MCF 10A (cell line): ENCODE results near the gene MRPS23. TPM values are rescaled to one million over a fixed set of nuclear protein-coding genes. Genes with fewer than 3 reads are reported as not detected.
A peak's percentile ranks its signal among the peaks of the same experiment; 100 is the strongest.

ENCODE experiments used
- Bru-seq: library from RNA; stranded (reverse); fragments of 400-500 nt; gene quantifications from one replicate; lab custom pipeline; 2021; lab: Mats Ljungman, UMichigan
- BruChase-seq, 2 experiments: library from RNA; stranded (reverse); fragments of 400-500 nt; gene quantifications; one replicate each; lab custom pipeline; 2021; lab: Mats Ljungman, UMichigan
- BruUV-seq: library from RNA; stranded (reverse); fragments of 400-500 nt; replicated peaks from 2 replicates; lab custom pipeline; 2021; lab: Mats Ljungman, UMichigan
- CTCF ChIA-PET: fragments of 300-600 bp; sonication (Branson Sonifier 250); formaldehyde crosslinking; extraction: SDS; loops from one replicate; lab custom pipeline; 2021; ENCODE audit warnings: antibody characterized with exemption, inconsistent platforms; lab: Yijun Ruan, JAX
- POLR2A ChIA-PET: fragments of 300-600, 350-650 bp; sonication (Branson Sonifier 250); formaldehyde crosslinking; extraction: SDS; loops from one replicate; lab custom pipeline; 2020; ENCODE audit warnings: antibody characterized with exemption, inconsistent platforms; lab: Yijun Ruan, JAX
- DNase-seq: peaks from one replicate; pipeline ENCODE4 v3.0.0-alpha.2; 2018; ENCODE audit not compliant: unreplicated experiment
- H3K27ac Mint-ChIP-seq: one replicate; pipeline ENCODE4 v1.8.0; 2022; ENCODE audit warnings: mild to moderate bottlenecking, low read depth, mixed read lengths; ENCODE audit not compliant: unreplicated experiment
- H3K27me3 Mint-ChIP-seq: one replicate; pipeline ENCODE4 v1.8.0; 2022; ENCODE audit warnings: mixed read lengths; ENCODE audit not compliant: insufficient read depth, unreplicated experiment
- H3K36me3 Mint-ChIP-seq: one replicate; pipeline ENCODE4 v1.8.0; 2022; ENCODE audit warnings: mild to moderate bottlenecking, moderate library complexity, mixed read lengths; ENCODE audit not compliant: insufficient read depth, unreplicated experiment
- H3K4me1 Mint-ChIP-seq: one replicate; pipeline ENCODE4 v1.8.0; 2022; ENCODE audit warnings: mixed read lengths; ENCODE audit not compliant: insufficient read depth, unreplicated experiment
- H3K4me3 Mint-ChIP-seq: one replicate; pipeline ENCODE4 v1.8.0; 2022; ENCODE audit warnings: mild to moderate bottlenecking, moderate library complexity, mixed read lengths; ENCODE audit not compliant: unreplicated experiment
- H3K9me3 Mint-ChIP-seq: one replicate; pipeline ENCODE4 v1.8.0; 2022; ENCODE audit warnings: mixed read lengths; ENCODE audit not compliant: unreplicated experiment
- intact Hi-C: fragments of 100-400 bp; cut with micrococcal nuclease; formaldehyde crosslinking; loops from 2 replicates; pipeline ENCODE4 v1.14.1; 2022
- long read RNA-seq: library from polyadenylated mRNA; stranded (forward); transcript quantifications from one replicate; pipeline ENCODE4 v2.0.0, GENCODE V29; 2022
- total RNA-seq: library from RNA; stranded (reverse); gene quantifications from 2 replicates; pipeline ENCODE4 v1.2.3, GENCODE V29; 2022
- TF ChIP-seq, protein P1 (sequence below): fragments of 200-600 bp; IDR thresholded peaks from one replicate; pipeline ENCODE4 v1.8.0; 2022; ENCODE audit warnings: antibody characterized with exemption, mild to moderate bottlenecking; ENCODE audit not compliant: unreplicated experiment

MRPS23 gene
- total RNA-seq: 54.1 and 59.3 TPM in 2 replicates
- percentile 76 among the genes with signal in this experiment for Bru-seq, nascent RNA
- BruChase-seq, experiment 1, labeled RNA remaining after a 6-hour chase: percentile 88 among the genes with signal in this experiment
- percentile 81 among the genes with signal in this experiment for BruChase-seq, experiment 2, labeled RNA remaining after a 2-hour chase
- long read RNA-seq, full-length matches to known transcripts: 113 of 125 reads
- long read RNA-seq, partial matches to known transcripts: 2 of 125 reads
- long read RNA-seq, other reads (novel, unspliced or antisense): 10 of 125 reads

DNA sequence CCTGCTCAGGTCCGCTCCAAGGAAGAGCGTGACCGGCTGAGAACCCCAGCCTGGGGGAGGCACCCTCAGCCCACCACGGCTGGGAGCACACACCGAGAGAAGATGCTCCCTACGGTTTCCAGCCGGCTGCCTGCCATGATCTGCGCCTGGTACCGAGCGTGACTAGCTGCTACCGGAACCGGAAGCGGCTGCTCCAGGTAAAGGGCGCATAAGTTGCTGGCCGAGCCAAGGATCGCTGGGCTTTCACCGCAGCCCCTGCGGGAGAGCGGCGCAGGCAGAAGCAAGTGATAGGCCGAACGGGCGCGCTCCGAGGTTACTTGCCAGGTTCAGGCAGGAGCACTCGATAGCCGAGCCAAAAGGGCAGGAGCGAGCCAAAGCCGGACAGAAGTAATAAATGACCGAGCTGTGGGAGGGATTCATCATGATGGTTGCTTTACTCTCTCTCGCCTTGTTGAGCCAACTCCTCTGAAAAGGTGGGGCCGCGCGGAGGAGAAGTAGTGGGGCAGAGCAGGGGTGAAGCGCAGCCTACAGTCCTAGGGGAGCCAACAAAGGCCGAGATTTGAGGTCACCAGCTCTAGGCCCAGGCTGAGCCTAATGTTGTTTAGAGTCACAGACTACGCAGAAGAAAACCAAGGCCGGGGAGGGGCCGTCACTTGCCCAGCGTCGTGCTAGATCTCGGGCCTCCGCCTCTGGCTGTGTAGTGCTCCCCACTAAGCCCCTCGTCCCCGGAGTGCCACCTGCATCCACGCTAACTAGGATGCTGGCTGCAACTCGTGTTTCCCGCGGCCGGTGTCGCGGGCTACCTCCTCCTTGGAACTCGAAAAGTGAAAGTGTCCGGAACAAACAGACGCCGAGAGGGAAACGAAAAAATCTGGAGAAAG, at the start of gene MRPS23:
Gene MRPS23, minus strand, starts transcription at position 171 of the 881 bp plus-strand sequence. Its CDS starts 34 bp downstream, at position 137.
- peak within 1 kb of the TSS; percentile 98 for H3K4me3 Mint-ChIP-seq
- H3K9me3 Mint-ChIP-seq: no peaks in the 10 kb centered on the region
- H3K4me1 Mint-ChIP-seq: peaks cover 38% of the 10 kb centered on the region
- TSS peak; percentile 89 for BruUV-seq
- no peaks in the 10 kb centered on the region for H3K27me3 Mint-ChIP-seq
- intact Hi-C loops: loop anchor here (2.0 to 10.0 kb wide), 2 partner anchors 25 to 235 kb away; partner anchors contain the start of gene DYNLL2
- ChIA-PET CTCF (interaction anchor here (0.6 to 15.7 kb wide), 10 partner anchors 16 to 843 kb away, joined by 3 to 418 read pairs (median 6); partner anchors contain the start of gene VEZF1), POLR2A (interaction anchor here (0.5 to 6.0 kb wide), 39 partner anchors 9 to 1370 kb away, joined by 3 to 53 read pairs (median 5); partner anchors contain the start of genes AKAP1, DYNLL2, GDPD1 and SRSF1)
- peak within 1 kb of the TSS; percentile 98 for H3K27ac Mint-ChIP-seq
- DNase-seq: peak; percentile 98
- TF ChIP-seq, protein P1, sequence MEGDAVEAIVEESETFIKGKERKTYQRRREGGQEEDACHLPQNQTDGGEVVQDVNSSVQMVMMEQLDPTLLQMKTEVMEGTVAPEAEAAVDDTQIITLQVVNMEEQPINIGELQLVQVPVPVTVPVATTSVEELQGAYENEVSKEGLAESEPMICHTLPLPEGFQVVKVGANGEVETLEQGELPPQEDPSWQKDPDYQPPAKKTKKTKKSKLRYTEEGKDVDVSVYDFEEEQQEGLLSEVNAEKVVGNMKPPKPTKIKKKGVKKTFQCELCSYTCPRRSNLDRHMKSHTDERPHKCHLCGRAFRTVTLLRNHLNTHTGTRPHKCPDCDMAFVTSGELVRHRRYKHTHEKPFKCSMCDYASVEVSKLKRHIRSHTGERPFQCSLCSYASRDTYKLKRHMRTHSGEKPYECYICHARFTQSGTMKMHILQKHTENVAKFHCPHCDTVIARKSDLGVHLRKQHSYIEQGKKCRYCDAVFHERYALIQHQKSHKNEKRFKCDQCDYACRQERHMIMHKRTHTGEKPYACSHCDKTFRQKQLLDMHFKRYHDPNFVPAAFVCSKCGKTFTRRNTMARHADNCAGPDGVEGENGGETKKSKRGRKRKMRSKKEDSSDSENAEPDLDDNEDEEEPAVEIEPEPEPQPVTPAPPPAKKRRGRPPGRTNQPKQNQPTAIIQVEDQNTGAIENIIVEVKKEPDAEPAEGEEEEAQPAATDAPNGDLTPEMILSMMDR: no peak
- peaks cover 33% of the 10 kb centered on the region for H3K36me3 Mint-ChIP-seq

DNA sequence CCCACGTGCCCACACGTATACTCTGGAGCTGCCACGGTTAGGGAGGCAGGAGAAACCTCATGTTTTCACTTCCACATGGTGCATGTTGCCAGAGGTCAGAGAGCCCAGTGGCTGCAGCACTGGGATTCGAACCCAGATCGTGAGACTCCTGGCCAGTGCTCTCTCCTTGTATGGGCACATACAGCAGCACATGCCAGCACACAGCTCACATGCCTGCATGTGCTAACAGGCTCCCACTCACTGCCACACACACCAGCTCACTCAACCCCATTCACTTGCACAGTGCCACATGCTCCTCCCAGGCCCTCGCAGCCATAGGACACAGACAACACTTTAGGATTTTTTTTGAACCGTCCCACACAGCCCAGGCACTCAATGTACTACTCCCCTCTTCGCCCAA, 49.5 kb upstream of the MRPS23 start:
- no peaks in the 10 kb centered on the region for H3K9me3 Mint-ChIP-seq
- no peak for DNase-seq
- H3K27me3 Mint-ChIP-seq: no peaks in the 10 kb centered on the region
- ChIA-PET POLR2A (interaction anchor here (0.8 to 7.6 kb wide), 12 partner anchors 8 to 108 kb away, joined by 3 to 102 read pairs (median 6); no protein-coding TSS in a partner anchor), CTCF (interaction anchor here (0.6 to 5.2 kb wide), 12 partner anchors 11 to 213 kb away, joined by 3 to 21 read pairs (median 5); no protein-coding TSS in a partner anchor)
- TF ChIP-seq, protein P1: no peak
- H3K4me1 Mint-ChIP-seq: peaks cover 44% of the 10 kb centered on the region
- no TSS peak for BruUV-seq
- H3K27ac Mint-ChIP-seq: peak overlapping the region; percentile 57
- intact Hi-C loops: no loop called here
- H3K36me3 Mint-ChIP-seq: peaks cover 7% of the 10 kb centered on the region
- H3K4me3 Mint-ChIP-seq: no peak overlapping the region

DNA sequence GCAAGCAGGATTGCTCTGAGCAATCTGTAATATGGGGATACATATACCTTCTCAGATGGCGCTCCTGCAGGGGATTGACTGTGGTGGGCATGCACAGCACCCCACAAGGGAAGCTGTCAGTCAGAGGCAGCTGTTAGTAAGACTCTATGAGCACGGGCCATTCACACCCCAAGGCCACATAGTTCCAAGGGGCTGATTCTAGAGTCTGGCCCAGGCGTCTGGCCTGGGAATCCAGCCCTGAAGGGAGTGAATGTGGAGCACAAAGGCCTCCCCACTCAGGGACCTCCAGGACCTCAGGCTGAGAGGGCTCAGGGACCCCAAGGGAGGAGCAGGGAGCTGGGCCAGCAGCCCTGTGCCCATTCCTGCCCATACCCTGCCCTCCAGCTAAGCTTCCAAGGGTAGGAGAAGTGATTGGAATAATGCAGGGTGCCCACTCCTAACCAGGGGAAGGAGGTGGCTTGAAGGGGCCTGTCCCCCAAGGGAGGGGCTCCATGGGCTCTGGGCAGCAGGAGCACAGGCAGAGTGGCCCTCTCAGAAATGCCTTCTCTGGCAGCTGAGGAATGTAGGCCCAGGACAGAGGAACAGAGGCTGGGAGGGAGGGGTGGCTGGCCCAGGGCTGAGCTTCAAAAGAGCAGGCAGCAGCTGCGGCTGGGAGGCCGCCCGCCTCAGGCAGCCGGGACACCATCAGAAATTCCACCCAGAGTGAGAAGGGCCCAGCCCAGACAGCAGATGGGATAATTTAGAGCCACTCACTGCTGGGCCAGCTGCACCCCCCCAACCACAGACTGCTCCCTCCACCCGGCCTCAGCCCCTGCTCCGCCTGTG, 48.9 kb upstream of the MRPS23 start:
- CTCF ChIA-PET: interaction anchor here (0.6 to 1.7 kb wide), 11 partner anchors 10 to 215 kb away, joined by 3 to 10 read pairs (median 3); no protein-coding TSS in a partner anchor
- H3K9me3 Mint-ChIP-seq: no peaks in the 10 kb centered on the region
- peaks cover 3% of the 10 kb centered on the region for H3K36me3 Mint-ChIP-seq
- H3K4me1 Mint-ChIP-seq: peaks cover 38% of the 10 kb centered on the region
- no peaks in the 10 kb centered on the region for H3K27me3 Mint-ChIP-seq
- H3K27ac Mint-ChIP-seq: peak overlapping the region; percentile 57
- POLR2A ChIA-PET: interaction anchor here (0.8 to 7.6 kb wide), 5 partner anchors 19 to 92 kb away, joined by 3 to 102 read pairs (median 6); partner anchors contain the start of gene MRPS23
- DNase-seq: no peak
- intact Hi-C loops: no loop called here
- no TSS peak for BruUV-seq
- TF ChIP-seq, protein P1: no peak
- H3K4me3 Mint-ChIP-seq: no peak overlapping the region
